ELR (cell line): ENCODE data around the gene BCL2.
"Not testable (repeated sequence)": the region's sequence is repeated elsewhere in the genome, so short reads cannot be mapped to it uniquely, and the experiment has no call there.

ENCODE experiments used
- DNase-seq: peaks from one replicate; pipeline ENCODE4 v3.0.0-alpha.2; 2015; ENCODE audit warnings: low read depth

BCL2 gene

DNA sequence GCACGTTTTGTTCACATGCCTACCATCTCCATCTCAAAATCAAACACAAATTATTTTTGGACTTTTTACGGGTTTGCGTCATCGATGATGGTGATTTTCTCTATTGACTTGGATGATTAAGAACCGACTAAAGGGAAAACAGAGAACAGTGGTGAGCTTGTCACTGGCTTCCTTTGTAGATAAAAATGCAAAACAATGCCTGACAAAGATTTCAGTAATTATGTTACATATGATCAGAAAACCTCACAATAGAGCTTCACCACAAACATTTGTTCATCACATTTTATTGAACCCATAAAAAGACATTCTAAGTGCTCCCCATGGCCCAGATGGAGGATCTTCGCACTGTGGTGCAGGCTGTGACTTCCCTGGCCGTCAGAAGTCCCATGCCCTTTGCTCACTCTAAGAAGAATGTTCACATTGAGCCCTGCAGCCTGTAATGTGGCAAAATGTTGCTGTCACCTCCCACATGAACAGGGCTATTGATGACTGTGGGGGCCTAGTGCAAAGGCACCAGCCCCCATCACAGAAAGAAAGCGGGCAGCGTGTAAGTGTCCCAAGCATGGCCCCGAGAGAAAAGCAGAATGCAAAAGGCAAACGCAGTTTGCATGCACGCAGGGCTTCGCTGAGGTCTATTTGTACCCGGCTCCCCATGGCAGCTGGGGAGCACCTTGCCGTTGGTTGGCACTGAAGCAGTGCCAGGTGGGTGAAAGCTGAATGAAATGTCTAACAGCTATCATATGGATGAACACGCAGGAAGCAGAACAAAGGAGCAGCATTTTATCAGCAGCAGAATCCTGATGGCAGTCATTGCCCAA is 60.6 kb downstream of the BCL2 start:
- DNase-seq: no peak

DNA sequence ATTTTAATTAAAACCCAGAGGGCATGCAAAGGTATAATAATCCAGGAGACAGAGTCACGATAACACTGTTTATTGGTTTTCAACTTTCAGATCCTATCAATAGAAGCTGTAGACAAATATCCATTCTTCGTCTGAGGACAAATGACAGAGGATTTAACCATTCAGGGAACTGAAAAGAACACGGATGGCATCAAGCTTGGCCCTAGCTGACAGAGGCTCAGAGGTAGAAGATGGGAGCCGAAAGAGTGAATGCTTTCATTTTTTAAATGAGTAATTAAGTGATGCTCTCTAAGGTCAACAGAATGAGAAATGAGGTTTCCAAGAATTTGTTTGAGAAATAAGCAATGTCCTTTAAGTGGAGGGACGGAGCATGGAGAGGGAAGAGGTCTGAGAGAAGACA is 62.1 kb downstream of the BCL2 start:
- no peak for DNase-seq

- DNase-seq: no peak
These were observed 64.1 kb downstream of the BCL2 start for GRCh38 chr18:63255435-63255834.

GRCh38 chr18:63254716-63255399 is 64.7 kb downstream of the BCL2 start:
- DNase-seq: no peak

- DNase-seq: peak; percentile 30
These were observed 65.9 kb downstream of the BCL2 start for GRCh38 chr18:63253428-63254372.

GRCh38 chr18:63253014-63253413 is 66.6 kb downstream of the BCL2 start:
- DNase-seq: no peak

DNA sequence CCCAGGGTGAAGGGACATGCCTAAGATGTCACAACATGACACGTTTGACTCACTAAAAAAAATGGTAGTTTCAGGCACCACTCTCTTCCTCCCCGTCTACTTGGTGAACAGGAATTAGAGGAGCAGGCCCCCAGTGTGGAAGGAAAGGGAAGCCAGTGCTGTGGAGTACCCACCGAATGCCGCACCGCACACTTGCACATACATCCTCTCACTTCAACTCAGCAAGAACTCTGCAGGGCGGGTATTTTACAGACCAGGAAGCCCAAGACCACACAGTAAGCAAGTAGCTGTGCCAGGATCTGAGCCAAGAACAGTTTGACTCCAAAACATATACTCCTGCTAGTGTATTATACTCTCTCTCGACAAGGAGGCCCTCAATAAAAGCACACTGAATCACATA is 69.8 kb downstream of the BCL2 start:
- DNase-seq: no peak

- no peak for DNase-seq
These were observed 71.6 kb downstream of the BCL2 start for GRCh38 chr18:63247926-63248325.

- DNase-seq: no peak
These were observed 72.1 kb downstream of the BCL2 start for GRCh38 chr18:63247506-63247905.

DNA sequence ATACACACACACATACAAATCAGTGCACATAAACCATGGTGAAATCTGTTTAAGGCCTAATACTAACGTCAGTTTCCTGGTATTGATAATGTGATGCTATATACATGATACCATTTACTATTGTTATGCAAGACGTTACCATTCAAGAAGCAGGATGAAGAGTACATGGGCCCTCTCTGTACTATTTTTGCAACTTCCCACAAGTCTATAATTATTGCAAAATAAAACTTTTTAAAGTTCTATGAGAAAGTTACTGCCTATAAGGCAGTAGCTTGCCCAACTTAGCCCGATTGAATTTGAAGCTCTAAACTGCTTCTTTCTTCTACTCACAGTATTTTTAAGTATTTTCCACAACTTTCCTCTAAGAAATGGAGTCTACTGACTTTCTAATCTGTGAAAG is 74.0 kb downstream of the BCL2 start:
- no peak for DNase-seq

- no peak for DNase-seq
These were observed 75.0 kb downstream of the BCL2 start for GRCh38 chr18:63244607-63245006.

DNA sequence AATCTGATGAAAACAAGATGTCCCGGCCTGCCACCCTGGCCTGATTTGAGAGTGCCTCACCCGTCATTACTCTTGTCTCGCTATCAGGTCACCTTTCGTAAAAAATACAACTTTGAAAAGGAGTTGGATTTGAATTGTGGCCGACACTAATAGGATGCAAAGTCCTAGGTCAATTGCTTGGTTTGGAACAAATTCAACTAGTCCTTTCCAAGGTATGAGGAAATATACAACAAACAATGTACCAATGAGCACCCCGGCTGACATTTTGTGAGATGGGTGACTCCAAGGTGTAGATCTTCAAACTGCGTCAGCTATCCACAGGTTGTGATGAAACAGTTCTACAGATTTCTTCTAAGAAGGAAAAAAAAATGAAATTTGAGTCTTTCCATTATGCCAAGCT is 77.8 kb downstream of the BCL2 start:
- DNase-seq: no peak

GRCh38 chr18:63241317-63241712 is 78.3 kb downstream of the BCL2 start:
- DNase-seq: no peak

GRCh38 chr18:63240531-63241316 is 78.8 kb downstream of the BCL2 start:
- no peak for DNase-seq

DNA sequence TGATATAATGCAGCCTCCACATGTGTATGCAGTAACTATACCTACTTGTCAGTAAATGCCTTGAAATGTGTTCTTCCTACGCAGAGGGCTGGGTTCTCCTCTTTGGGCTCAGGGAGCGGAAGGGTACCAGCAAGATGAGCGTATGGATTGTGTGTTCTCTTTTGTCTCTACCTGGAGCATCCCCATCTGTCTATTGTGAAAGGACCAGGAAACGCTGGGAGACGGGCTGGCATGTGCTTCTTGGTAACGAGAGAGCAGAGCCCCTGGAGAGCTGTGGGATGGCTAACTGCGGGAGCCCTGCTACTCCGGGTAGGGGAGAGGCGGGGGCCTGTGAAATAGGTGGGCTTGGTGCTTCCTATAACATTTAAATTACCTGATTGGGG is 80.9 kb downstream of the BCL2 start:
- DNase-seq: no peak

- DNase-seq: peak; percentile 82
These were observed 81.5 kb downstream of the BCL2 start for GRCh38 chr18:63237881-63238692.

DNA sequence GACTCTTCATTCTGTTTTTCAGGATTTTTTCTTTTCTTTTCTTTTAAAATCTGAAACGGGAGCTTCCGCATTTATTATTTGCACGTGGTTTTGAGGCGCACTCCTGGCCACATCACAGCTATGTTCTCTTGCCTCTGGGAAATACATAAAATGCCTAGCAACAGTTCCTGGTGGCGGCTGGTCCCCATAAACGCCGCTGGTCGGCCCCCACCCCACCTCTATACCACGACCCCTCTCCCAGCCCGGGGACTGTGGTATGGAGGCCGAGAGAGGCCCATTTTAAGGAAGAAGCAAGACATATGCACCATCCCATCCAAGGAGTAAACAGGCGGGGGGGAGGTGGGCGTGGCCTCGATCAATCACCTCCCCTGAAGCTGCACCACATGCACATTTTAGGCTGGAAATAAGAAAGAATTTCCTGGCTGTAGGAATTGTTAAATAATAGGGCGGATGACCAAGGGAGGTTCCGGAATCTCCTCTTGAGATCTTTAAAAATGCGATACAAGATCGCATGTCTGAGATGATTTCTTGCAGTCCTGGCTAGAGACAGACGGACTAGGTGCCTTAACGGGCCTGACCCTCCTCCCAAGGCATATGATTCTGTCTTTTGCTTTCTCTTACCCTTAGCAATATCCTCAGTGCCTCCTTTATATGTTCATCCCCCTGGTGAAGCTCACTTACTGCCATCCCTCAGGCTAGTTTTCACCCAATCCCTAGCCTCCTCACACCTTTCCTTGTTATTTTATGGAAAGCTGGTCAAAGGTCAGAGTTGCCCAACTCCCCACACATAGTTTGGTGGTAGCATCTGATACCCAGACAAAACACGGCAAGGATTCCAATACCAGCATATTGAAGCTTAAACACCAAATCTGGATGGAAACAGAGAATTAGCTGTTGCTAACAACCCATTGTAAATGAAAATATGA is 82.4 kb downstream of the BCL2 start:
- DNase-seq: peak; percentile 21

DNA sequence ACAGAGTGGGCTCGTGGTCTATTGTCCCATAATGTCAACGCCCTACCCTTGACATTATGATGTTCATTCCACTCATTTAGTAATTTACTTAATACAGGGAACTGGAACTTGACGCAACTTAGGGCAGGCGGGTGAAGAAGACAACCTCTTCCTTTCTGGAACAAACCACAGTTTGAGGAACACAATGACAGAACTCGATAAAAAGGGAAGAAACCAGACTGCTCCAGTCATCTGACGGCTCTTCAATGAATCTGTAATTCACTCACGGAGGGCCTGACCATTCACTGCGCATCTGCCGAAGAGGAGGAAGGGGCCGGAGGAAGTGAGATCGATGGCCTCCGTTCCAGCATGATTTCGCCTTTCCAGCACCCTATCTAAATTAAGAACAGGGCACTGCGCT is 83.2 kb downstream of the BCL2 start:
- DNase-seq: no peak

- DNase-seq: not testable (repeated sequence)
These were observed 83.6 kb downstream of the BCL2 start for GRCh38 chr18:63235920-63236319.

DNA sequence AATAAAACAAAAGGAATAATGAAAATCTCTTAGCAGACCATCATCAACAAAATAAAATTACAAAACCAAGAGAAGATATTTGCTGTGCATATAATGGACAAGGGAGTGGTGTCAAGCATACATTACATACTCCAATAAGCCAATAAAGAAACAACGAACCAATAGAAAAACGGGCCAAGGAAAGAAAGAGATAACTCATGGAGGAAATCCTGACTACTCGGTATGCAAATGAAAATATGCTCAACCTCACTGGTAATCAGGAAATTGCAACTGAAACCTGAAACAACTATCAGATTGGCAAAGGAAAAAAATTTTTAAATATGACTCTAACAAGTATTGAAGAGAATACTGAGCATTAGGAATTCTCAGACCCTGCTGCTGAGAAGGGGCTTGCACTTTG is 84.7 kb downstream of the BCL2 start:
- DNase-seq: no peak
